Activated CD8-positive, alpha-beta memory T cell treated with anti-CD3 and anti-CD28 coated beads, Interleukin-2, amount 50 U/mL, for 24 hours (primary cell): ENCODE results near the gene TTF2.

Experiments used
- DNase-seq: peaks from one replicate; pipeline ENCODE4 v3.0.0-alpha.2; 2020; ENCODE audit errors: extremely low read depth

Gene TTF2

GRCh38 chr1:117059678-117060440 is at the start of gene TTF2:
TTF2 (plus strand) TSS chr1:117060326; CDS start chr1:117060347, 21 bp downstream.
- DNase-seq = peak; percentile 93

- DNase-seq = no peak
These were observed 48.8 kb upstream of the TTF2 start for GRCh38 chr1:117011334-117011733.

- DNase-seq = no peak
These were observed 46.7 kb upstream of the TTF2 start for GRCh38 chr1:117013309-117013858.

- no peak for DNase-seq
These were observed 45.9 kb upstream of the TTF2 start for GRCh38 chr1:117014209-117014608.

GRCh38 chr1:117015724-117016123 is 44.4 kb upstream of the TTF2 start:
- DNase-seq = no peak

- no peak for DNase-seq
These were observed 43.1 kb upstream of the TTF2 start for GRCh38 chr1:117017062-117017461.

- DNase-seq = no peak
These were observed 42.5 kb upstream of the TTF2 start for GRCh38 chr1:117017648-117018047.

GRCh38 chr1:117020526-117021156 is 39.5 kb upstream of the TTF2 start:
- DNase-seq = no peak

GRCh38 chr1:117022114-117022513 is 38.0 kb upstream of the TTF2 start:
- no peak for DNase-seq

- DNase-seq = no peak
These were observed 34.6 kb upstream of the TTF2 start for GRCh38 chr1:117025568-117025967.

GRCh38 chr1:117026361-117026760 is 33.8 kb upstream of the TTF2 start:
- DNase-seq = no peak

- DNase-seq = no peak
These were observed 30.4 kb upstream of the TTF2 start for GRCh38 chr1:117029685-117030084.

- no peak for DNase-seq
These were observed 29.8 kb upstream of the TTF2 start for GRCh38 chr1:117030271-117030877.

- DNase-seq = no peak
These were observed 27.9 kb upstream of the TTF2 start for GRCh38 chr1:117032266-117032665.

GRCh38 chr1:117032681-117033539 is 27.2 kb upstream of the TTF2 start:
- DNase-seq = no peak

GRCh38 chr1:117033772-117034171 is 26.4 kb upstream of the TTF2 start:
- DNase-seq = no peak

- no peak for DNase-seq
These were observed 25.3 kb upstream of the TTF2 start for GRCh38 chr1:117034791-117035290.

GRCh38 chr1:117036018-117036461 is 24.1 kb upstream of the TTF2 start:
- no peak for DNase-seq

- no peak for DNase-seq
These were observed 22.3 kb upstream of the TTF2 start for GRCh38 chr1:117037802-117038201.

GRCh38 chr1:117038236-117038635 is 21.9 kb upstream of the TTF2 start:
- DNase-seq = no peak

GRCh38 chr1:117044217-117044616 is 15.9 kb upstream of the TTF2 start:
- no peak for DNase-seq
